Type B pancreatic cell (in vitro differentiated cells): ENCODE data around the gene PTPRR. TPM values are rescaled to one million over a fixed set of nuclear protein-coding genes. Genes with fewer than 3 reads are reported as not detected.

Source experiments
- DNase-seq: peaks from one replicate; pipeline ENCODE4 v3.0.0; 2021; ENCODE audit warnings: mixed read lengths; ENCODE audit not compliant: unreplicated experiment; ENCODE audit errors: extremely low spot score
- H3K27ac Mint-ChIP-seq: 2 replicates; pipeline ENCODE4 v1.8.0; 2021; ENCODE audit warnings: mild to moderate bottlenecking, mixed read lengths
- H3K27me3 Mint-ChIP-seq: 2 replicates; pipeline ENCODE4 v1.8.0; 2021; ENCODE audit warnings: mixed read lengths
- H3K36me3 Mint-ChIP-seq: 2 replicates; pipeline ENCODE4 v1.8.0; 2021; ENCODE audit warnings: mixed read lengths
- H3K4me1 Mint-ChIP-seq: one replicate; pipeline ENCODE4 v1.8.0; 2021; ENCODE audit warnings: mixed read lengths; ENCODE audit not compliant: unreplicated experiment
- H3K4me3 Mint-ChIP-seq: 2 replicates; pipeline ENCODE4 v1.8.0; 2021; ENCODE audit warnings: mild to moderate bottlenecking, mixed read lengths
- H3K9me3 Mint-ChIP-seq: 2 replicates; pipeline ENCODE4 v1.8.0; 2021; ENCODE audit warnings: mixed read lengths
- CTCF ChIP-seq: fragments of 200-600 bp; sonication (generic); conservative IDR thresholded peaks from 2 replicates; pipeline ENCODE4 v1.5.0; 2021; ENCODE audit warnings: antibody characterized with exemption, mild to moderate bottlenecking
- total RNA-seq: library from RNA; stranded (reverse); gene quantifications from 2 replicates; pipeline ENCODE4 v1.2.1, GENCODE V29; 2021; ENCODE audit warnings: low replicate concordance

Gene PTPRR
- total RNA-seq, 1 donor from 2014 or later = 0.77 TPM

- Mint-ChIP-seq H3K4me3 (no peak overlapping the region), H3K36me3 (no peaks in the 10 kb centered on the region), H3K27me3 (no peaks in the 10 kb centered on the region), H3K27ac (no peak overlapping the region), H3K9me3 (no peaks in the 10 kb centered on the region), H3K4me1 (no peaks in the 10 kb centered on the region)
- no peak for TF ChIP-seq CTCF
- no peak for DNase-seq
Observed at GRCh38 chr12:70875628-70876027, 44.9 kb downstream of the PTPRR start.

GRCh38 chr12:70854881-70855568 is 65.5 kb downstream of the PTPRR start:
- Mint-ChIP-seq H3K36me3 (no peaks in the 10 kb centered on the region), H3K9me3 (no peaks in the 10 kb centered on the region), H3K4me3 (no peak overlapping the region), H3K27me3 (no peaks in the 10 kb centered on the region), H3K27ac (no peak overlapping the region), H3K4me1 (peaks cover 5% of the 10 kb centered on the region)
- TF ChIP-seq CTCF = no peak
- DNase-seq = no peak

- TF ChIP-seq CTCF = no peak
- Mint-ChIP-seq H3K36me3 (no peaks in the 10 kb centered on the region), H3K27ac (no peak overlapping the region), H3K4me1 (peaks cover 5% of the 10 kb centered on the region), H3K4me3 (no peak overlapping the region), H3K9me3 (no peaks in the 10 kb centered on the region), H3K27me3 (no peaks in the 10 kb centered on the region)
- no peak for DNase-seq
Observed at GRCh38 chr12:70854138-70854537, 66.4 kb downstream of the PTPRR start.

GRCh38 chr12:70853326-70853725 is 67.2 kb downstream of the PTPRR start:
- Mint-ChIP-seq H3K4me3 (no peak overlapping the region), H3K27ac (no peak overlapping the region), H3K36me3 (no peaks in the 10 kb centered on the region), H3K9me3 (no peaks in the 10 kb centered on the region), H3K4me1 (peaks cover 5% of the 10 kb centered on the region), H3K27me3 (no peaks in the 10 kb centered on the region)
- TF ChIP-seq CTCF = no peak
- DNase-seq = no peak

GRCh38 chr12:70852416-70853150 is 68.0 kb downstream of the PTPRR start:
- no peaks in the 10 kb centered on the region for H3K27me3 Mint-ChIP-seq
- no peak for DNase-seq
- H3K36me3 Mint-ChIP-seq = no peaks in the 10 kb centered on the region
- peaks cover 5% of the 10 kb centered on the region for H3K4me1 Mint-ChIP-seq
- H3K4me3 Mint-ChIP-seq = no peak overlapping the region
- H3K9me3 Mint-ChIP-seq = no peaks in the 10 kb centered on the region
- no peak overlapping the region for H3K27ac Mint-ChIP-seq
- no peak for TF ChIP-seq CTCF
